H1 (cell line): Measurements from ENCODE around the gene C9orf50. TPM values are rescaled to one million over a fixed set of nuclear protein-coding genes. Genes with fewer than 3 reads are reported as not detected.
A peak's percentile ranks its signal among the peaks of the same experiment; 100 is the strongest.

Experiments used
- CTCF ChIA-PET: fragments of 300-600 bp; sonication (Branson Sonifier 250); formaldehyde crosslinking; loops from one replicate; lab custom pipeline; 2021; ENCODE audit not compliant: partially characterized antibody; lab: Charles Lee
- POLR2A ChIA-PET: fragments of 300-600 bp; sonication (Branson Sonifier 250); formaldehyde crosslinking; loops from one replicate; lab custom pipeline; 2021; ENCODE audit warnings: inconsistent platforms; ENCODE audit not compliant: partially characterized antibody; lab: Charles Lee
- DNase-seq, 2 experiments: peaks; one replicate each; pipeline versions ENCODE4 v3.0.0 to v3.0.0-alpha.2; 2010 to 2022; ENCODE audit warnings: low spot score in 2 of 2, low read depth in 1 of 2, mixed read lengths in 1 of 2
- FAIRE-seq: peaks from 2 replicates; lab custom pipeline; 2011; peaks lifted over from hg19 to GRCh38; lab: Jason Lieb, UNC
- H2AFZ ChIP-seq: 2 replicates; pipeline ENCODE4 v1.8.1; 2012; ENCODE audit warnings: low read length, inconsistent platforms
- H2AK5ac ChIP-seq: 2 replicates; pipeline ENCODE4 v1.6.1; 2013; ENCODE audit warnings: low read depth, low read length
- H2BK120ac ChIP-seq: replicated peaks from 2 replicates; pipeline ENCODE3; 2013; ENCODE audit warnings: low read depth, low read length, inconsistent platforms
- H2BK12ac ChIP-seq: 2 replicates; pipeline ENCODE4 v1.6.1; 2013; ENCODE audit warnings: low read depth, low read length
- H2BK15ac ChIP-seq: 2 replicates; pipeline ENCODE4 v1.6.1; 2013; ENCODE audit warnings: low read length
- H2BK20ac ChIP-seq: 2 replicates; pipeline ENCODE4 v1.6.1; 2013; ENCODE audit warnings: low read length
- H2BK5ac ChIP-seq: 2 replicates; pipeline ENCODE4 v1.6.1; 2013; ENCODE audit warnings: low read depth, low read length
- H3K14ac ChIP-seq: 2 replicates; pipeline ENCODE4 v1.6.1; 2013; ENCODE audit warnings: inconsistent platforms; ENCODE audit not compliant: insufficient read length
- H3K18ac ChIP-seq: 2 replicates; pipeline ENCODE4 v1.6.1; 2013; ENCODE audit warnings: low read length; ENCODE audit errors: extremely low read depth
- H3K23ac ChIP-seq: 2 replicates; pipeline ENCODE4 v1.6.1; 2013; ENCODE audit warnings: inconsistent platforms; ENCODE audit not compliant: insufficient read length
- H3K23me2 ChIP-seq: 2 replicates; pipeline ENCODE4 v1.6.1; 2013; ENCODE audit warnings: low read depth, low read length
- H3K27ac ChIP-seq: 2 replicates; pipeline ENCODE4 v1.6.1; 2011; ENCODE audit warnings: low read depth, low read length, inconsistent platforms
- H3K27me3 ChIP-seq, 4 experiments: replicated peaks in 1 of 4; 1 replicate in 1 of 4; 2 replicates in 3 of 4; pipeline versions ENCODE4 v1.6.1 to v1.8.1; 2011 to 2013; ENCODE audit warnings: low read length in 3 of 4, mild to moderate bottlenecking in 3 of 4, inconsistent platforms in 2 of 4, mixed read lengths in 2 of 4, moderate library complexity in 1 of 4; ENCODE audit not compliant: control insufficient read depth in 3 of 4, insufficient read depth in 3 of 4; ENCODE audit errors: extremely low read depth in 1 of 4
- H3K36me3 ChIP-seq, 4 experiments: 2 replicates each; pipeline versions ENCODE4 v1.6.1 to v1.8.1; 2011 to 2013; ENCODE audit warnings: mild to moderate bottlenecking in 4 of 4, low read length in 3 of 4, moderate library complexity in 2 of 4, control low read depth in 1 of 4, inconsistent platforms in 1 of 4; ENCODE audit not compliant: insufficient read depth in 4 of 4, control insufficient read depth in 2 of 4
- H3K4ac ChIP-seq: replicated peaks from 2 replicates; pipeline ENCODE3; 2013; ENCODE audit warnings: low read length, low read depth, mixed read lengths, inconsistent platforms; ENCODE audit not compliant: insufficient read length
- H3K4me1 ChIP-seq, 4 experiments: replicated peaks in 1 of 4; 1 replicate in 1 of 4; 2 replicates in 3 of 4; pipeline versions ENCODE4 v1.6.1 to v1.8.1; 2011 to 2013; ENCODE audit warnings: low read length in 3 of 4, inconsistent platforms in 2 of 4, mixed read lengths in 1 of 4; ENCODE audit not compliant: insufficient read depth in 4 of 4, control insufficient read depth in 3 of 4
- H3K4me2 ChIP-seq, 2 experiments: 2 replicates each; pipeline versions ENCODE4 v1.6.1 to v1.8.1; 2011 to 2013; ENCODE audit warnings: low read depth in 2 of 2, low read length in 2 of 2, control low read depth in 1 of 2, inconsistent platforms in 1 of 2, mild to moderate bottlenecking in 1 of 2; ENCODE audit not compliant: insufficient read depth in 1 of 2
- H3K4me3 ChIP-seq, 4 experiments: fragments of 200-600, 300-600 bp in 1 of 4; sonication (generic), shearing (Covaris generic), sonication (Bioruptor Twin) in 1 of 4; 2 replicates each; pipeline versions ENCODE4 v1.5.1 to v1.8.1; 2011 to 2016; ENCODE audit warnings: low read length in 4 of 4, low read depth in 3 of 4, control low read depth in 2 of 4, inconsistent platforms in 2 of 4, mild to moderate bottlenecking in 2 of 4, mixed read lengths in 1 of 4, moderate library complexity in 1 of 4; ENCODE audit not compliant: insufficient read depth in 2 of 4; ENCODE audit errors: extremely low read depth in 1 of 4
- H3K56ac ChIP-seq: replicated peaks from 2 replicates; pipeline ENCODE3; 2013; ENCODE audit warnings: low read depth, mild to moderate bottlenecking, mixed read lengths, low read length, inconsistent platforms; ENCODE audit not compliant: insufficient read length
- H3K79me1 ChIP-seq: 2 replicates; pipeline ENCODE4 v1.6.1; 2013; ENCODE audit warnings: low read depth, low read length, control low read depth
- H3K79me2 ChIP-seq, 2 experiments: 2 replicates each; pipeline versions ENCODE4 v1.6.1 to v1.8.1; 2012 to 2013; ENCODE audit warnings: low read length in 2 of 2, mild to moderate bottlenecking in 2 of 2, inconsistent platforms in 1 of 2; ENCODE audit not compliant: insufficient read depth in 2 of 2, control insufficient read depth in 1 of 2
- H3K9ac ChIP-seq, 4 experiments: replicated peaks in 1 of 4; 1 replicate in 1 of 4; 2 replicates in 3 of 4; pipeline versions ENCODE4 v1.6.1 to v1.8.1; 2011 to 2013; ENCODE audit warnings: low read depth in 3 of 4, low read length in 3 of 4, control low read depth in 2 of 4, mild to moderate bottlenecking in 2 of 4, moderate library complexity in 2 of 4, inconsistent platforms in 1 of 4; ENCODE audit errors: extremely low read depth in 1 of 4
- H3K9me3 ChIP-seq, 2 experiments: 2 replicates each; pipeline versions ENCODE4 v1.6.1 to v1.8.1; 2012 to 2013; ENCODE audit warnings: mild to moderate bottlenecking in 2 of 2, moderate library complexity in 2 of 2, control low read depth in 1 of 2, inconsistent platforms in 1 of 2, low read depth in 1 of 2, low read length in 1 of 2, mixed read lengths in 1 of 2; ENCODE audit not compliant: insufficient read depth in 2 of 2
- H4K20me1 ChIP-seq, 2 experiments: replicated peaks in 1 of 2; 2 replicates each; pipeline versions ENCODE3 to v1.8.1; 2011 to 2013; ENCODE audit warnings: inconsistent platforms in 2 of 2, low read length in 2 of 2, mild to moderate bottlenecking in 1 of 2; ENCODE audit not compliant: insufficient read depth in 2 of 2, control insufficient read depth in 1 of 2
- H4K5ac ChIP-seq: 2 replicates; pipeline ENCODE4 v1.6.1; 2013; ENCODE audit warnings: low read length, low read depth, mixed read lengths, inconsistent platforms; ENCODE audit not compliant: insufficient read length
- H4K8ac ChIP-seq: 2 replicates; pipeline ENCODE4 v1.8.0; 2013; ENCODE audit warnings: mild to moderate bottlenecking, moderate library complexity, low read length, inconsistent platforms; ENCODE audit not compliant: insufficient read depth; ENCODE audit errors: extremely low read depth
- H4K91ac ChIP-seq: replicated peaks from 2 replicates; pipeline ENCODE3; 2013; ENCODE audit warnings: low read length, mixed read lengths, inconsistent platforms; ENCODE audit not compliant: insufficient read length
- BACH1 ChIP-seq: IDR thresholded peaks from 2 replicates; pipeline ENCODE4 v1.6.1; 2012; ENCODE audit warnings: low read length, improper control_type of control experiment
- CREB1 ChIP-seq: IDR thresholded peaks from 2 replicates; pipeline ENCODE4 v1.6.1; 2012; ENCODE audit warnings: inconsistent platforms
- HDAC2 ChIP-seq, 2 experiments: fragments of 300-600 bp in 1 of 2; sonication (generic) in 1 of 2; IDR thresholded peaks; 2 replicates each; pipeline ENCODE4 v1.6.1; 2011 to 2012; ENCODE audit warnings: low read depth in 2 of 2, low read length in 2 of 2, mild to moderate bottlenecking in 2 of 2, moderate library complexity in 2 of 2, borderline replicate concordance in 1 of 2, inconsistent platforms in 1 of 2
- KDM4A ChIP-seq: IDR thresholded peaks from one replicate; pipeline ENCODE4 v1.7.1; 2012; ENCODE audit warnings: low read depth, mild to moderate bottlenecking, moderate library complexity, low read length, inconsistent platforms; ENCODE audit not compliant: severe bottlenecking
- SRF ChIP-seq: IDR thresholded peaks from 2 replicates; pipeline ENCODE4 v1.6.1; 2011; ENCODE audit warnings: mild to moderate bottlenecking, low read depth, low read length, moderate library complexity
- SUZ12 ChIP-seq: fragments of 200-600 bp; sonication (generic); IDR thresholded peaks from 2 replicates; pipeline ENCODE4 v1.6.1; 2012; ENCODE audit warnings: mild to moderate bottlenecking, inconsistent platforms, low read length, moderate library complexity, mixed read lengths
- TAF1 ChIP-seq: IDR thresholded peaks from 2 replicates; pipeline ENCODE4 v1.6.1; 2011; ENCODE audit warnings: mild to moderate bottlenecking, low read depth, low read length
- WGBS, 2 experiments: shearing (Covaris generic) in 1 of 2; methylation state at CpG; one replicate each; pipeline versions ENCODE4 v1.1.6 to v1.1.7; 2013 to 2015; ENCODE audit warnings: low lambda C conversion rate in 2 of 2, mixed read lengths in 2 of 2, inconsistent platforms in 1 of 2, low coverage in 1 of 2, missing lambda C conversion rate in 1 of 2; ENCODE audit not compliant: insufficient replicate concordance in 2 of 2, insufficient coverage in 1 of 2, insufficient read length in 1 of 2; ENCODE audit errors: extremely low coverage in 1 of 2, missing lambda C conversion rate in 1 of 2; 5-methylcytosine and 5-hydroxymethylcytosine counted together
- polyA plus RNA-seq, 7 experiments: library from polyadenylated mRNA; depleted of rRNA in 3 of 7; stranded (reverse) in 5 of 7; unstranded in 2 of 7; fragments of >200 nt in 5 of 7; fragments of 200-250 nt in 2 of 7; gene quantifications; 1 replicate in 5 of 7; 2 replicates in 1 of 7; 4 replicates in 1 of 7; pipeline versions ENCODE4 v1.2.1 to v1.2.3, GENCODE V29; 2011 to 2013; ENCODE audit warnings: missing spikeins in 2 of 7, mixed read lengths in 2 of 7
- total RNA-seq: library from RNA; stranded (reverse); fragmentation: NEBNext Ultra II Directional; extraction: Animal tissue kit (Norgen Biotek cat#: 25700); gene quantifications from 2 replicates; pipeline ENCODE4 v1.2.1, GENCODE V29; 2021
- TF ChIP-seq, protein P1 (sequence below): IDR thresholded peaks from 2 replicates; pipeline ENCODE4 v1.6.1; 2012; ENCODE audit warnings: low read length, inconsistent platforms

C9orf50 gene
- total and polyA plus RNA-seq, 2 of the 8 experiments (the other 6 are each of a cell fraction or from before 2014, with no cell fraction given), result not detected

DNA sequence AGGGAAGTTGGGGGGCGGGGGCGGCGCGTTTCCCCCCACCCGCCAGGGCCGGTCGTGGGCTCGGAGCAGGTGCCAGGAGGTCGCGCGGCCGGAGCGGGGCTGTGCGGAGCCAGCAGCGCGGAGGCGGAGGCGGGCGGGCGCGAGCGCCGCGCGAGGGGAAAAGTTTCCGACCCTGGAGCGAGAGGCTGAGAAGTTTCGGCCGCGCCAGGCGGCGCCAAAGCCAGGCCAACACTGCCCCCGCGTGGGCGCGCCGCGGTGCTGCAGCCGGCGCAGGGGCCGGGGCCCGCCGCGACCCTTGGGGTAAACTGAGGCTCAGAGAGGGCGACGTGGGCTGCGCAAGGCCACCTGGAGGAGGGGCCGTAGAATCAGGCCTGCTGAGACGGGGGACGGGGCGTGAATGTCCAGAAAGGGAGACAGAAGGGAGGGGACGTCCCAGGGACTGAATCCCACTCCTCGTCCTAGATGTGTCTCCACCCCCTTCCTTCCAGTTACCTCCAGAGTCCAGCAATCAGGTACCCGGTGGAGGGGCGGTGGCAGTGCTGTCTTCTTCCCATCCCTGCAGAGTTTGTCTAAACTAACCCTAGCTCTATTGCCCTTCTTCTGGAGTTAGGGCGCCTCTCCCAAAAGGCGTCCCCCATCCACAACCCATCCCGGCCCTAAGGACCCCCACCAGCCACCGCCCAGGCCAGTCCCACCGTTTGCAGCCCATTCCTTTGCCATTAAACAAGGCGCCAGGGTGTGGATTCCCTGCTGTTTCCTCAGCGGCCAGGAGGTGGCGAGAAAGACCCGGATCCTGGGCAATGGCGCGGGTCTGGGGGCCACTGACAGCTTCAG, 10.2 kb downstream of the C9orf50 start:
- DNase-seq (peak in 1 of 2 experiments; percentile 96), FAIRE-seq (no peak)
- Histone ChIP-seq H4K91ac (peak overlapping the region; percentile 93), H4K8ac (peak overlapping the region; percentile 29; the same call in 1 of the 2 replicates), H3K36me3 (no peaks in the 10 kb centered on the region), H3K79me2 (no peaks in the 10 kb centered on the region), H2BK5ac (peak overlapping the region; percentile 73; the same call in 1 of the 2 replicates), H3K4ac (no peak overlapping the region), H2AFZ (peak overlapping the region; percentile 74; the same call in 1 of the 2 replicates), H3K56ac (no peak overlapping the region), H3K9me3 (no peaks in the 10 kb centered on the region), H3K4me3 (peak overlapping the region; percentile 29 to 91 (median 63)), H4K20me1 (no peaks in the 10 kb centered on the region), H2BK12ac (peak overlapping the region; percentile 35; the same call in 1 of the 2 replicates), H2AK5ac (no peak overlapping the region), H3K23me2 (peaks cover 8% of the 10 kb centered on the region; the same call in 1 of the 2 replicates), H3K79me1 (no peaks in the 10 kb centered on the region), H2BK120ac (no peak overlapping the region), H2BK20ac (peak overlapping the region; percentile 55; the same call in 1 of the 2 replicates), H3K4me1 (peaks cover 0 to 21% (median 10%) of the 10 kb centered on the region in 4 experiments; a peak in 6 of 7 replicates), H3K27me3 (peaks cover 0 to 7% (median 4%) of the 10 kb centered on the region in 4 experiments; a peak in 5 of 7 replicates), H3K18ac (peak overlapping the region; percentile 60), H4K5ac (no peak overlapping the region), H3K9ac (no peak overlapping the region), H3K4me2 (peak overlapping the region; percentile 11 to 92), H3K23ac (no peak overlapping the region), H3K14ac (no peak overlapping the region), H2BK15ac (peak overlapping the region; percentile 99; the same call in 1 of the 2 replicates), H3K27ac (no peak overlapping the region)
- ChIA-PET CTCF (interaction anchor here (0.7 to 6.2 kb wide), 39 partner anchors 10 to 479 kb away, joined by 3 to 71 read pairs (median 4); partner anchors contain the start of genes C9orf50 and NTMT1), POLR2A (interaction anchor here (0.8 to 1.1 kb wide), 3 partner anchors 117 to 472 kb away, joined by 3 to 6 read pairs (median 3); no protein-coding TSS in a partner anchor)
- WGBS, 2 experiments, result 1% methylated on average over 15 of the region's 66 CpGs; no CpG with 5 or more reads in 1 of the 2 experiments
- TF ChIP-seq SUZ12 (peak; percentile 37; the same call in 1 of the 2 replicates), HDAC2 (IDR thresholded peaks at IDR 0.05; ENCODE audit: borderline replicate concordance in 1 of 2, low read depth in 2 of 2, low read length in 2 of 2) (0 out of 4 replicates have a peak, but pooled peaks of 1 of the 2 experiments have one; percentile 51), SRF (no peak), CREB1 (peak; percentile 10; the same call in 1 of the 2 replicates), TAF1 (peak; percentile 35; the same call in 1 of the 2 replicates), KDM4A (peak; percentile 91), BACH1 (peak; percentile 23; the same call in 1 of the 2 replicates)
- TF ChIP-seq, protein P1, sequence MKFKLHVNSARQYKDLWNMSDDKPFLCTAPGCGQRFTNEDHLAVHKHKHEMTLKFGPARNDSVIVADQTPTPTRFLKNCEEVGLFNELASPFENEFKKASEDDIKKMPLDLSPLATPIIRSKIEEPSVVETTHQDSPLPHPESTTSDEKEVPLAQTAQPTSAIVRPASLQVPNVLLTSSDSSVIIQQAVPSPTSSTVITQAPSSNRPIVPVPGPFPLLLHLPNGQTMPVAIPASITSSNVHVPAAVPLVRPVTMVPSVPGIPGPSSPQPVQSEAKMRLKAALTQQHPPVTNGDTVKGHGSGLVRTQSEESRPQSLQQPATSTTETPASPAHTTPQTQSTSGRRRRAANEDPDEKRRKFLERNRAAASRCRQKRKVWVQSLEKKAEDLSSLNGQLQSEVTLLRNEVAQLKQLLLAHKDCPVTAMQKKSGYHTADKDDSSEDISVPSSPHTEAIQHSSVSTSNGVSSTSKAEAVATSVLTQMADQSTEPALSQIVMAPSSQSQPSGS, result 0 out of 2 replicates have a peak, but pooled peaks have one; percentile 45
